Gastrocnemius medialis (tissue), 4 donors: Measurements from ENCODE around the gene TALDO1. TPM values are rescaled to one million over a fixed set of nuclear protein-coding genes. Genes with fewer than 3 reads are reported as not detected.

Experiments used
- ATAC-seq, 2 donors: fragments of 150-250 bp; one replicate each; pipeline ENCODE4 v1.9.1; 2016
- DNase-seq, 2 donors: peaks; one replicate each; pipeline ENCODE4 v3.0.0-alpha.2; 2019
- H3K27ac ChIP-seq, 4 donors: fragments of 200-600 bp; sonication (generic); 1 replicate in 1 of 4; 2 replicates in 3 of 4; pipeline ENCODE4 v1.5.1; 2016 to 2018; ENCODE audit warnings: mild to moderate bottlenecking in 2 of 4, moderate library complexity in 1 of 4
- H3K27me3 ChIP-seq, 3 donors: fragments of 200-600 bp; sonication (generic) in 2 of 3; 1 replicate in 1 of 3; 2 replicates in 2 of 3; pipeline versions ENCODE4 v1.5.1 to v1.6.0; 2016 to 2019; ENCODE audit warnings: mild to moderate bottlenecking in 1 of 3, moderate library complexity in 1 of 3
- H3K36me3 ChIP-seq, 2 donors: fragments of 200-600 bp; sonication (generic) in 1 of 2; one replicate each; pipeline ENCODE4 v1.5.1; 2017 to 2018
- H3K4me1 ChIP-seq, 2 donors: fragments of 200-600 bp; sonication (generic) in 1 of 2; one replicate each; pipeline ENCODE4 v1.5.1; 2016 to 2017; ENCODE audit warnings: mild to moderate bottlenecking in 2 of 2
- H3K4me3 ChIP-seq, 4 donors: fragments of 200-600 bp; sonication (generic) in 3 of 4; 1 replicate in 1 of 4; 2 replicates in 3 of 4; pipeline ENCODE4 v1.5.1; 2016 to 2019; ENCODE audit warnings: mild to moderate bottlenecking in 2 of 4
- H3K9me3 ChIP-seq, 3 donors: fragments of 200-600 bp; sonication (generic) in 2 of 3; 1 replicate in 1 of 3; 2 replicates in 2 of 3; pipeline ENCODE4 v1.5.1; 2016 to 2019
- CTCF ChIP-seq, 5 experiments: fragments of 450-650 bp in 3 of 5; fragments of 200-600 bp in 2 of 5; sonication (generic) in 2 of 5; IDR thresholded peaks in 4 of 5; conservative IDR thresholded peaks in 1 of 5; 1 replicate in 4 of 5; 2 replicates in 1 of 5; pipeline ENCODE4 v1.5.1; 2016 to 2019; ENCODE audit warnings: antibody characterized with exemption in 5 of 5, mild to moderate bottlenecking in 3 of 5, moderate library complexity in 3 of 5
- POLR2A ChIP-seq, 2 donors: fragments of 450-650 bp; IDR thresholded peaks; one replicate each; pipeline ENCODE4 v1.6.1; 2017; ENCODE audit warnings: antibody characterized with exemption in 2 of 2, mild to moderate bottlenecking in 2 of 2, moderate library complexity in 2 of 2
- in situ Hi-C, 4 donors: fragments of 200-750 bp; cut with MboI; loops; one replicate each; pipeline versions ENCODE4 v1.15.0 to v1.8.0; 2017; ENCODE audit warnings: low sequenced_read_pairs in 4 of 4
- intact Hi-C: fragments of 100-400 bp; cut with DNase I; formaldehyde crosslinking; loops from one replicate; pipeline ENCODE4 v1.15.1; 2023; ENCODE audit warnings: low total_unique reads
- total RNA-seq, 4 donors: library from RNA; depleted of rRNA; stranded (reverse); fragments of >200 nt; gene quantifications; one replicate each; pipeline versions ENCODE4 v1.1.0 to v1.2.3, GENCODE V29; 2016

TALDO1 gene
- total RNA-seq, 4 donors from 2014 or later, result 98.6 to 167 (median 153) TPM

- TF ChIP-seq CTCF (IDR thresholded peaks at IDR 0.05 in 4 of 5, conservative IDR thresholded peaks at IDR 0.05 in 1 of 5) (no peak), POLR2A (IDR thresholded peaks at IDR 0.05) (no peak)
- H3K9me3 ChIP-seq, result no peaks in the 10 kb centered on the region
- no peaks in the 10 kb centered on the region for H3K4me1 ChIP-seq
- no peak for DNase-seq
- no peak overlapping the region for H3K4me3 ChIP-seq
- intact Hi-C loops (loop anchor here (2.0 kb wide), 1 partner anchor 15 kb away; no protein-coding TSS in a partner anchor), in situ Hi-C loops (no loop called here)
- H3K36me3 ChIP-seq, result peaks cover 0 to 83% of the 10 kb centered on the region in 2 donors
- no peaks in the 10 kb centered on the region for H3K27me3 ChIP-seq
- no peak for ATAC-seq
- H3K27ac ChIP-seq, result no peak overlapping the region
These were observed 16.5 kb downstream of the TALDO1 start for GRCh38 chr11:763549-764321.

- H3K9me3 ChIP-seq, result no peaks in the 10 kb centered on the region
- TF ChIP-seq CTCF (IDR thresholded peaks at IDR 0.05 in 4 of 5, conservative IDR thresholded peaks at IDR 0.05 in 1 of 5) (no peak), POLR2A (IDR thresholded peaks at IDR 0.05) (no peak)
- H3K36me3 ChIP-seq, result peaks cover 0 to 75% of the 10 kb centered on the region in 2 donors
- intact Hi-C loops (loop anchor here (2.0 kb wide), 1 partner anchor 16 kb away; no protein-coding TSS in a partner anchor), in situ Hi-C loops (no loop called here)
- no peaks in the 10 kb centered on the region for H3K4me1 ChIP-seq
- no peak overlapping the region for H3K4me3 ChIP-seq
- H3K27me3 ChIP-seq, result no peaks in the 10 kb centered on the region
- DNase-seq (no peak), ATAC-seq (no peak)
- H3K27ac ChIP-seq, result no peak overlapping the region
These were observed 17.2 kb downstream of the TALDO1 start for GRCh38 chr11:764322-765024.

- H3K27ac ChIP-seq, result no peak overlapping the region
- H3K9me3 ChIP-seq, result no peaks in the 10 kb centered on the region
- DNase-seq, result peak in 1 of 2 donors; percentile 54
- H3K36me3 ChIP-seq, result peaks cover 0 to 74% of the 10 kb centered on the region in 2 donors
- in situ Hi-C loops, result no loop called here
- peak in 1 of 2 donors; percentile 60 for ATAC-seq
- intact Hi-C loops, result loop anchor here (2.0 kb wide), 1 partner anchor 16 kb away; no protein-coding TSS in a partner anchor
- peak; percentile 61 to 77 (median 65) for TF ChIP-seq CTCF (IDR thresholded peaks at IDR 0.05 in 4 of 5, conservative IDR thresholded peaks at IDR 0.05 in 1 of 5)
- TF ChIP-seq POLR2A (IDR thresholded peaks at IDR 0.05), result no peak
- H3K4me1 ChIP-seq, result no peaks in the 10 kb centered on the region
- H3K27me3 ChIP-seq, result no peaks in the 10 kb centered on the region
- H3K4me3 ChIP-seq, result no peak overlapping the region
These were observed 17.9 kb downstream of the TALDO1 start for GRCh38 chr11:765025-765801.

- in situ Hi-C loops (no loop called here), intact Hi-C loops (loop anchor here (2.0 kb wide), 1 partner anchor 17 kb away; no protein-coding TSS in a partner anchor)
These were observed 18.5 kb downstream of the TALDO1 start for GRCh38 chr11:765802-766091.

More at GRCh38 chr11:765802-766091, 18.5 kb downstream of the TALDO1 start:
- H3K4me3 ChIP-seq, result no peak overlapping the region
- no peaks in the 10 kb centered on the region for H3K27me3 ChIP-seq
- H3K27ac ChIP-seq, result no peak overlapping the region
- ATAC-seq (no peak), DNase-seq (no peak)
- TF ChIP-seq POLR2A (IDR thresholded peaks at IDR 0.05), result no peak
- H3K4me1 ChIP-seq, result no peaks in the 10 kb centered on the region
- peaks cover 0 to 74% of the 10 kb centered on the region in 2 donors for H3K36me3 ChIP-seq
- H3K9me3 ChIP-seq, result no peaks in the 10 kb centered on the region
